Measurements from ENCODE around the gene RFX4. TPM values are rescaled to one million over a fixed set of nuclear protein-coding genes. Genes with fewer than 3 reads are reported as not detected.
A peak's percentile ranks its signal among the peaks of the same experiment; 100 is the strongest.

Gene RFX4
- total RNA-seq, 4 donors from 2014 or later, result not detected

GRCh38 chr12:106633451-106633823 lies 50.6 kb downstream of the RFX4 start:
- intact Hi-C loops (cut with DNase I; ENCODE audit: low total_unique reads), result no loop called here
- DNase-seq (ENCODE audit: low spot score in 2 of 2), result no peak
- WGBS, 2 donors, result 91% methylated on average over 1 of the region's 1 CpG
- TF ChIP-seq POLR2A (IDR thresholded peaks at IDR 0.05) (no peak), CTCF (IDR thresholded peaks at IDR 0.05) (no peak)
- no peak overlapping the region for H3K4me3 ChIP-seq (ENCODE audit: low read depth, poor library complexity, severe bottlenecking)

- no peak for DNase-seq (ENCODE audit: low spot score in 2 of 2)
- intact Hi-C loops (cut with DNase I; ENCODE audit: low total_unique reads), result no loop called here
- 66 to 73% methylated on average over 7 of the region's 7 CpGs for WGBS, 2 donors
- no peak overlapping the region for H3K4me3 ChIP-seq (ENCODE audit: low read depth, poor library complexity, severe bottlenecking)
- TF ChIP-seq POLR2A (IDR thresholded peaks at IDR 0.05), result no peak
- no peak for TF ChIP-seq CTCF (IDR thresholded peaks at IDR 0.05)
Measured at GRCh38 chr12:106634206-106634605, 51.4 kb downstream of the RFX4 start.

GRCh38 chr12:106643000-106643399 lies 60.2 kb downstream of the RFX4 start:
- no peak overlapping the region for H3K4me3 ChIP-seq (ENCODE audit: low read depth, poor library complexity, severe bottlenecking)
- intact Hi-C loops (cut with DNase I; ENCODE audit: low total_unique reads), result no loop called here
- no peak for DNase-seq (ENCODE audit: low spot score in 2 of 2)
- TF ChIP-seq CTCF (IDR thresholded peaks at IDR 0.05), result no peak
- WGBS, 2 donors, result 39 to 49% methylated on average over 5 of the region's 5 CpGs

- no peak for DNase-seq (ENCODE audit: low spot score in 2 of 2)
- TF ChIP-seq POLR2A (IDR thresholded peaks at IDR 0.05) (no peak), CTCF (IDR thresholded peaks at IDR 0.05) (no peak)
- intact Hi-C loops (cut with DNase I; ENCODE audit: low total_unique reads), result no loop called here
- no peak overlapping the region for H3K4me3 ChIP-seq (ENCODE audit: low read depth, poor library complexity, severe bottlenecking)
- WGBS, 2 donors, result 86 to 87% methylated on average over 16 of the region's 16 CpGs
Measured at GRCh38 chr12:106644335-106645073, 61.7 kb downstream of the RFX4 start.

- intact Hi-C loops (cut with DNase I; ENCODE audit: low total_unique reads), result no loop called here
- DNase-seq (ENCODE audit: low spot score in 2 of 2), result peak; percentile 47 to 88
- no peak for TF ChIP-seq CTCF (IDR thresholded peaks at IDR 0.05)
- no peak for TF ChIP-seq POLR2A (IDR thresholded peaks at IDR 0.05)
- WGBS, 2 donors, result 68 to 79% methylated on average over 16 of the region's 16 CpGs
- no peak overlapping the region for H3K4me3 ChIP-seq (ENCODE audit: low read depth, poor library complexity, severe bottlenecking)
Measured at GRCh38 chr12:106645074-106645421, 62.2 kb downstream of the RFX4 start.

All from lower leg skin (tissue), 4 donors.